ENCODE data around the gene RNU6-7. TPM values are rescaled to one million over a fixed set of nuclear protein-coding genes. Genes with fewer than 3 reads are reported as not detected.

Gene RNU6-7
- total RNA-seq, 1 experiment from 2014 or later, result not detected

- DNase-seq, result no peak
- H3K36me3 ChIP-seq, result no peaks in the 10 kb centered on the region
- H3K4me3 ChIP-seq, result no peak overlapping the region
- no peaks in the 10 kb centered on the region for H3K9me3 ChIP-seq
- H3K27me3 ChIP-seq, result no peaks in the 10 kb centered on the region
Observed at GRCh38 chr14:32232481-32232880, 30.6 kb downstream of the RNU6-7 start.

- H3K4me3 ChIP-seq, result no peak overlapping the region
- H3K27me3 ChIP-seq, result no peaks in the 10 kb centered on the region
- H3K36me3 ChIP-seq, result no peaks in the 10 kb centered on the region
- no peaks in the 10 kb centered on the region for H3K9me3 ChIP-seq
- no peak for DNase-seq
Observed at GRCh38 chr14:32233260-32233659, 31.4 kb downstream of the RNU6-7 start.

- H3K4me3 ChIP-seq, result no peak overlapping the region
- H3K9me3 ChIP-seq, result no peaks in the 10 kb centered on the region
- DNase-seq, result no peak
- H3K36me3 ChIP-seq, result no peaks in the 10 kb centered on the region
- H3K27me3 ChIP-seq, result no peaks in the 10 kb centered on the region
Observed at GRCh38 chr14:32244404-32244803, 42.6 kb downstream of the RNU6-7 start.

- no peaks in the 10 kb centered on the region for H3K36me3 ChIP-seq
Observed at GRCh38 chr14:32246751-32247150, 44.9 kb downstream of the RNU6-7 start.

GRCh38 chr14:32249371-32249770, 47.5 kb downstream of the RNU6-7 start:
- H3K27me3 ChIP-seq, result no peaks in the 10 kb centered on the region
- DNase-seq, result no peak
- H3K9me3 ChIP-seq, result no peaks in the 10 kb centered on the region
- no peaks in the 10 kb centered on the region for H3K36me3 ChIP-seq
- H3K4me3 ChIP-seq, result no peak overlapping the region

More at GRCh38 chr14:32246751-32247150, 44.9 kb downstream of the RNU6-7 start:
- H3K4me3 ChIP-seq, result no peak overlapping the region
- DNase-seq, result no peak
- H3K27me3 ChIP-seq, result no peaks in the 10 kb centered on the region
- no peaks in the 10 kb centered on the region for H3K9me3 ChIP-seq

- Histone ChIP-seq H3K4me3 (no peak overlapping the region), H3K9me3 (no peaks in the 10 kb centered on the region), H3K36me3 (no peaks in the 10 kb centered on the region), H3K27me3 (no peaks in the 10 kb centered on the region)
- no peak for DNase-seq
Observed at GRCh38 chr14:32249780-32250179, 47.9 kb downstream of the RNU6-7 start.

GRCh38 chr14:32250681-32251080, 48.8 kb downstream of the RNU6-7 start:
- no peaks in the 10 kb centered on the region for H3K9me3 ChIP-seq
- no peaks in the 10 kb centered on the region for H3K36me3 ChIP-seq
- no peak overlapping the region for H3K4me3 ChIP-seq
- no peak for DNase-seq
- H3K27me3 ChIP-seq, result no peaks in the 10 kb centered on the region

GRCh38 chr14:32251530-32251929, 49.7 kb downstream of the RNU6-7 start:
- no peak for DNase-seq
- H3K4me3 ChIP-seq, result no peak overlapping the region

More at GRCh38 chr14:32251530-32251929, 49.7 kb downstream of the RNU6-7 start:
- Histone ChIP-seq H3K9me3 (no peaks in the 10 kb centered on the region), H3K27me3 (no peaks in the 10 kb centered on the region), H3K36me3 (no peaks in the 10 kb centered on the region)

Other genes starting within 250 kb of the RNU6-7 start
- 7.9 and 32.1 TPM in 2 replicates for gene ARHGAP5, start 124.7 kb upstream of the RNU6-7 start, total RNA-seq (2014; rRNA removed; shearing (Covaris generic); ENCODE audit: low replicate concordance)
- gene RNU6-8, start 1.2 kb downstream of the RNU6-7 start, total RNA-seq (2014; rRNA removed; shearing (Covaris generic); ENCODE audit: low replicate concordance), result not detected in 2 replicates
- gene AKAP6, start 127.3 kb downstream of the RNU6-7 start, total RNA-seq (2014; rRNA removed; shearing (Covaris generic); ENCODE audit: low replicate concordance), result 1.7 TPM in 1 of 2 replicates, not detected in the other